Esophagus muscularis mucosa (tissue), 4 donors: ENCODE results near the gene FRY. TPM values are rescaled to one million over a fixed set of nuclear protein-coding genes. Genes with fewer than 3 reads are reported as not detected.

Experiments
- DNase-seq: peaks from one replicate; pipeline ENCODE4 v3.0.0-alpha.2; 2017; ENCODE audit errors: extremely low spot score
- H3K27ac ChIP-seq, 4 donors: fragments of 200-600 bp; sonication (generic); replicated peaks in 1 of 4; 1 replicate in 3 of 4; 2 replicates in 1 of 4; pipeline ENCODE4 v1.5.1; 2016 to 2019; ENCODE audit warnings: mild to moderate bottlenecking in 1 of 4
- H3K27me3 ChIP-seq, 4 donors: fragments of 200-600 bp; sonication (generic); one replicate each; pipeline versions ENCODE4 v1.5.1 to v1.6.0; 2016 to 2019
- H3K36me3 ChIP-seq, 4 donors: fragments of 200-600 bp; sonication (generic); one replicate each; pipeline ENCODE4 v1.5.1; 2016 to 2019
- H3K4me1 ChIP-seq, 4 donors: fragments of 200-600 bp; sonication (generic); one replicate each; pipeline ENCODE4 v1.5.1; 2016 to 2019
- H3K4me3 ChIP-seq, 4 donors: fragments of 200-600 bp; sonication (generic); 1 replicate in 2 of 4; 2 replicates in 2 of 4; pipeline ENCODE4 v1.5.1; 2016 to 2019; ENCODE audit warnings: mild to moderate bottlenecking in 4 of 4, moderate library complexity in 1 of 4
- H3K9me3 ChIP-seq, 4 donors: fragments of 200-600 bp; sonication (generic); 1 replicate in 3 of 4; 2 replicates in 1 of 4; pipeline ENCODE4 v1.5.1; 2016 to 2019
- EP300 ChIP-seq: sonication (generic); formaldehyde crosslinking; IDR thresholded peaks from one replicate; pipeline ENCODE4 v1.6.1; 2017; ENCODE audit warnings: antibody characterized with exemption
- POLR2A ChIP-seq: fragments of 450-650 bp; IDR thresholded peaks from one replicate; pipeline ENCODE4 v1.6.1; 2017; ENCODE audit warnings: antibody characterized with exemption, moderate library complexity, mild to moderate bottlenecking, low read depth
- POLR2AphosphoS5 ChIP-seq, 2 donors: sonication (generic); formaldehyde crosslinking; IDR thresholded peaks; one replicate each; pipeline ENCODE4 v1.6.1; 2017; ENCODE audit warnings: antibody characterized with exemption in 2 of 2
- WGBS: methylation state at CpG from one replicate; pipeline ENCODE4 v1.1.5; 2018; 5-methylcytosine and 5-hydroxymethylcytosine counted together
- intact Hi-C: fragments of 100-400 bp; cut with DNase I; formaldehyde crosslinking; loops from one replicate; pipeline ENCODE4 v1.15.1; 2023
- total RNA-seq, 4 donors: library from RNA; depleted of rRNA; stranded (reverse); fragments of >200 nt; gene quantifications; one replicate each; pipeline versions ENCODE4 v1.1.0 to v1.2.1, GENCODE V29; 2016
- TF ChIP-seq, protein P1 (sequence below), 3 experiments: fragments of 200-600 bp in 2 of 3; fragments of 450-650 bp in 1 of 3; sonication (generic) in 2 of 3; IDR thresholded peaks; one replicate each; pipeline ENCODE4 v1.5.1; 2017 to 2019; ENCODE audit warnings: antibody characterized with exemption in 3 of 3, mild to moderate bottlenecking in 2 of 3, moderate library complexity in 1 of 3

FRY gene
- total RNA-seq, 4 donors from 2014 or later = 104 to 276 (median 135) TPM

GRCh38 chr13:32063619-32064233, 32.2 kb downstream of the FRY start:
- Histone ChIP-seq H3K4me3 (no peak overlapping the region), H3K4me1 (peaks cover 4 to 11% (median 8%) of the 10 kb centered on the region in 4 donors), H3K27ac (no peak overlapping the region), H3K27me3 (no peaks in the 10 kb centered on the region), H3K9me3 (no peaks in the 10 kb centered on the region), H3K36me3 (no peaks in the 10 kb centered on the region)
- 92% methylated on average over 8 of the region's 8 CpGs for WGBS
- intact Hi-C loops = no loop called here
- TF ChIP-seq, protein P1, sequence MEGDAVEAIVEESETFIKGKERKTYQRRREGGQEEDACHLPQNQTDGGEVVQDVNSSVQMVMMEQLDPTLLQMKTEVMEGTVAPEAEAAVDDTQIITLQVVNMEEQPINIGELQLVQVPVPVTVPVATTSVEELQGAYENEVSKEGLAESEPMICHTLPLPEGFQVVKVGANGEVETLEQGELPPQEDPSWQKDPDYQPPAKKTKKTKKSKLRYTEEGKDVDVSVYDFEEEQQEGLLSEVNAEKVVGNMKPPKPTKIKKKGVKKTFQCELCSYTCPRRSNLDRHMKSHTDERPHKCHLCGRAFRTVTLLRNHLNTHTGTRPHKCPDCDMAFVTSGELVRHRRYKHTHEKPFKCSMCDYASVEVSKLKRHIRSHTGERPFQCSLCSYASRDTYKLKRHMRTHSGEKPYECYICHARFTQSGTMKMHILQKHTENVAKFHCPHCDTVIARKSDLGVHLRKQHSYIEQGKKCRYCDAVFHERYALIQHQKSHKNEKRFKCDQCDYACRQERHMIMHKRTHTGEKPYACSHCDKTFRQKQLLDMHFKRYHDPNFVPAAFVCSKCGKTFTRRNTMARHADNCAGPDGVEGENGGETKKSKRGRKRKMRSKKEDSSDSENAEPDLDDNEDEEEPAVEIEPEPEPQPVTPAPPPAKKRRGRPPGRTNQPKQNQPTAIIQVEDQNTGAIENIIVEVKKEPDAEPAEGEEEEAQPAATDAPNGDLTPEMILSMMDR (IDR thresholded peaks at IDR 0.05) = no peak
- TF ChIP-seq POLR2AphosphoS5 (IDR thresholded peaks at IDR 0.05) = no peak
- TF ChIP-seq EP300 = no peak
- no peak for TF ChIP-seq POLR2A
- DNase-seq = no peak

- no peak overlapping the region for H3K4me3 ChIP-seq
- 91% methylated on average over 6 of the region's 6 CpGs for WGBS
- DNase-seq = no peak
- intact Hi-C loops = no loop called here
- TF ChIP-seq POLR2A (no peak), POLR2AphosphoS5 (IDR thresholded peaks at IDR 0.05) (no peak), EP300 (no peak)
- TF ChIP-seq, protein P1 (IDR thresholded peaks at IDR 0.05) = no peak
- H3K36me3 ChIP-seq = no peaks in the 10 kb centered on the region
- no peaks in the 10 kb centered on the region for H3K9me3 ChIP-seq
- no peak overlapping the region for H3K27ac ChIP-seq
- no peaks in the 10 kb centered on the region for H3K4me1 ChIP-seq
- H3K27me3 ChIP-seq = no peaks in the 10 kb centered on the region
These were observed 35.8 kb downstream of the FRY start for GRCh38 chr13:32067149-32067961.

- WGBS = 92% methylated on average over 5 of the region's 5 CpGs
- Histone ChIP-seq H3K4me3 (no peak overlapping the region), H3K9me3 (no peaks in the 10 kb centered on the region), H3K36me3 (no peaks in the 10 kb centered on the region), H3K27me3 (no peaks in the 10 kb centered on the region), H3K4me1 (peaks cover 0 to 6% (median 0%) of the 10 kb centered on the region in 4 donors), H3K27ac (no peak overlapping the region)
- TF ChIP-seq EP300 (no peak), POLR2AphosphoS5 (IDR thresholded peaks at IDR 0.05) (no peak), POLR2A (no peak)
- TF ChIP-seq, protein P1 (IDR thresholded peaks at IDR 0.05) = no peak
- intact Hi-C loops = no loop called here
- DNase-seq = no peak
These were observed 36.7 kb downstream of the FRY start for GRCh38 chr13:32068255-32068654.

GRCh38 chr13:32073180-32073864, 41.7 kb downstream of the FRY start:
- intact Hi-C loops = no loop called here
- DNase-seq = no peak
- Histone ChIP-seq H3K4me1 (peaks cover 0 to 13% (median 0%) of the 10 kb centered on the region in 4 donors), H3K36me3 (no peaks in the 10 kb centered on the region), H3K27ac (no peak overlapping the region), H3K9me3 (no peaks in the 10 kb centered on the region), H3K27me3 (no peaks in the 10 kb centered on the region), H3K4me3 (no peak overlapping the region)
- 97% methylated on average over 6 of the region's 6 CpGs for WGBS
- TF ChIP-seq EP300 (no peak), POLR2AphosphoS5 (IDR thresholded peaks at IDR 0.05) (no peak), POLR2A (no peak)
- TF ChIP-seq, protein P1 (IDR thresholded peaks at IDR 0.05) = no peak
